Testis (tissue), 3 donors: ENCODE results near the gene MTG2. TPM values are rescaled to one million over a fixed set of nuclear protein-coding genes. Genes with fewer than 3 reads are reported as not detected.
A peak's percentile ranks its signal among the peaks of the same experiment; 100 is the strongest.

Experiments used
- DNase-seq: peaks from one replicate; pipeline ENCODE4 v3.0.0-alpha.2; 2019
- H3K27ac ChIP-seq, 2 donors: fragments of 200-600 bp; sonication (generic); one replicate each; pipeline ENCODE4 v1.5.1; 2019
- H3K27me3 ChIP-seq: fragments of 200-600 bp; sonication (generic); one replicate; pipeline ENCODE4 v1.5.1; 2019
- H3K36me3 ChIP-seq: fragments of 200-600 bp; sonication (generic); one replicate; pipeline ENCODE4 v1.5.1; 2017; ENCODE audit warnings: low read depth; ENCODE audit errors: missing control alignments
- H3K4me1 ChIP-seq: fragments of 200-600 bp; sonication (generic); one replicate; pipeline ENCODE4 v1.5.1; 2019
- H3K4me3 ChIP-seq, 2 donors: fragments of 200-600 bp; sonication (generic); one replicate each; pipeline ENCODE4 v1.5.1; 2017 to 2019
- H3K9me3 ChIP-seq: fragments of 200-600 bp; sonication (generic); one replicate; pipeline ENCODE4 v1.5.1; 2017
- CTCF ChIP-seq, 3 experiments: fragments of 450-650 bp in 2 of 3; fragments of 200-600 bp in 1 of 3; sonication (generic) in 1 of 3; IDR thresholded peaks; one replicate each; pipeline ENCODE4 v1.5.1; 2016 to 2019; ENCODE audit warnings: antibody characterized with exemption in 3 of 3, mild to moderate bottlenecking in 2 of 3, moderate library complexity in 1 of 3
- POLR2A ChIP-seq: fragments of 450-650 bp; IDR thresholded peaks from one replicate; pipeline ENCODE4 v1.6.1; 2017; ENCODE audit warnings: antibody characterized with exemption, mild to moderate bottlenecking, moderate library complexity
- WGBS, 2 donors: methylation state at CpG; one replicate each; pipeline ENCODE4 v1.1.5; 2018; 5-methylcytosine and 5-hydroxymethylcytosine counted together
- intact Hi-C: fragments of 100-400 bp; cut with DNase I; formaldehyde crosslinking; loops from one replicate; pipeline ENCODE4 v1.15.1; 2023; ENCODE audit warnings: low total_unique reads
- polyA plus RNA-seq: library from polyadenylated mRNA; stranded (reverse); fragments of 350-450 nt; fragmentation: Illumina TruSeq; extraction: RNeasy Lipid Tissue Mini Kit (QIAGEN cat#74804); gene quantifications from one replicate; pipeline ENCODE4 v1.2.3, GENCODE V29; 2014; ENCODE audit warnings: low read depth, low replicate concordance; ENCODE audit not compliant: insufficient read depth
- total RNA-seq, 2 donors: library from RNA; depleted of rRNA; stranded (reverse); fragments of >200 nt; gene quantifications; one replicate each; pipeline ENCODE4 v1.2.3, GENCODE V29; 2016

Gene MTG2
- total and polyA plus RNA-seq, 3 donors from 2014 or later = 53.3 to 76.8 (median 61.9) TPM

GRCh38 chr20:62237514-62237800 is 54.6 kb downstream of the MTG2 start:
- H3K27ac ChIP-seq = no peak overlapping the region
- peaks cover 30% of the 10 kb centered on the region for H3K4me1 ChIP-seq
- intact Hi-C loops = no loop called here

GRCh38 chr20:62237801-62238568 is 55.2 kb downstream of the MTG2 start, which contains the start of gene OSBPL2:
TSS of gene OSBPL2 (plus strand) at chr20:62238521. CDS start at chr20:62256185, 17,664 bp downstream.
- Histone ChIP-seq H3K9me3 (no peaks in the 10 kb centered on the region), H3K36me3 (no peaks in the 10 kb centered on the region), H3K27me3 (no peaks in the 10 kb centered on the region), H3K4me1 (peaks cover 30% of the 10 kb centered on the region), H3K27ac (peak within 1 kb of the TSS; percentile 58 to 84), H3K4me3 (peak within 1 kb of the TSS; percentile 79 to 89)
- intact Hi-C loops = no loop called here
- WGBS, 2 donors = 1 to 3% methylated on average over 14 to 27 of the region's 55 CpGs
- DNase-seq = peak; percentile 99
- no peak for TF ChIP-seq POLR2A
- TF ChIP-seq CTCF (IDR thresholded peaks at IDR 0.05) = no peak

More at GRCh38 chr20:62237514-62237800, 54.6 kb downstream of the MTG2 start:
- no peak for DNase-seq
- TF ChIP-seq CTCF (IDR thresholded peaks at IDR 0.05) (no peak), POLR2A (no peak)
- Histone ChIP-seq H3K9me3 (no peaks in the 10 kb centered on the region), H3K27me3 (no peaks in the 10 kb centered on the region), H3K36me3 (no peaks in the 10 kb centered on the region), H3K4me3 (peak overlapping the region in 1 of 2 donors; percentile 9)
- WGBS, 2 donors = 29 to 42% methylated on average over 1 of the region's 1 CpG

- peak; percentile 31 for DNase-seq
- intact Hi-C loops = no loop called here
- H3K4me1 ChIP-seq = peaks cover 30% of the 10 kb centered on the region
- no peak for TF ChIP-seq POLR2A
- TF ChIP-seq CTCF (IDR thresholded peaks at IDR 0.05) = no peak
- peak overlapping the region; percentile 58 to 84 for H3K27ac ChIP-seq
- H3K36me3 ChIP-seq = no peaks in the 10 kb centered on the region
- 0 to 1% methylated on average over 10 to 41 of the region's 70 CpGs for WGBS, 2 donors
- H3K27me3 ChIP-seq = no peaks in the 10 kb centered on the region
- no peaks in the 10 kb centered on the region for H3K9me3 ChIP-seq
- peak overlapping the region; percentile 79 to 89 for H3K4me3 ChIP-seq
Observed at GRCh38 chr20:62238569-62239277, 55.9 kb downstream of the MTG2 start.

GRCh38 chr20:62239278-62239879 is 56.6 kb downstream of the MTG2 start:
- no peak for TF ChIP-seq POLR2A
- 29 to 34% methylated on average over 21 to 23 of the region's 23 CpGs for WGBS, 2 donors
- peak overlapping the region; percentile 79 to 89 for H3K4me3 ChIP-seq
- intact Hi-C loops = no loop called here
- no peaks in the 10 kb centered on the region for H3K36me3 ChIP-seq
- H3K27me3 ChIP-seq = no peaks in the 10 kb centered on the region
- DNase-seq = peak; percentile 39
- peak overlapping the region; percentile 58 to 84 for H3K27ac ChIP-seq
- H3K9me3 ChIP-seq = no peaks in the 10 kb centered on the region
- peaks cover 34% of the 10 kb centered on the region for H3K4me1 ChIP-seq

GRCh38 chr20:62240020-62240685 is 57.3 kb downstream of the MTG2 start:
- H3K27me3 ChIP-seq = no peaks in the 10 kb centered on the region
- intact Hi-C loops = no loop called here
- no peaks in the 10 kb centered on the region for H3K36me3 ChIP-seq
- WGBS, 2 donors = 88 to 90% methylated on average over 13 of the region's 13 CpGs
- H3K4me1 ChIP-seq = peaks cover 30% of the 10 kb centered on the region
- no peak for TF ChIP-seq POLR2A
- no peak for TF ChIP-seq CTCF (IDR thresholded peaks at IDR 0.05)
- H3K27ac ChIP-seq = no peak overlapping the region
- no peak for DNase-seq
- H3K4me3 ChIP-seq = no peak overlapping the region
- H3K9me3 ChIP-seq = no peaks in the 10 kb centered on the region
